ENCODE results near the gene DRAXIN.

- TF ChIP-seq CTCF (conservative IDR thresholded peaks at IDR 0.05; ENCODE audit: low read length) (no peak), EZH2phosphoT487 (IDR thresholded peaks at IDR 0.05; ENCODE audit: borderline replicate concordance, low read depth, low read length) (no peak)
Measured at GRCh38 chr1:11738096-11738495, 46.6 kb downstream of the DRAXIN start.

Measured in OCI-LY7 (cell line).